ENCODE data around the gene STRBP. TPM values are rescaled to one million over a fixed set of nuclear protein-coding genes. Genes with fewer than 3 reads are reported as not detected.

Gene STRBP
- total RNA-seq, 2 donors from 2014 or later, result 77.2 to 83.3 TPM

- Histone ChIP-seq H3K36me3 (ENCODE audit: control insufficient read depth, insufficient read depth, low read length) (no peaks in the 10 kb centered on the region), H3K27me3 (ENCODE audit: control insufficient read depth, insufficient read depth, low read length, poor library complexity, severe bottlenecking) (no peaks in the 10 kb centered on the region), H3K9me3 (ENCODE audit: control insufficient read depth, low read length) (no peaks in the 10 kb centered on the region), H3K27ac (ENCODE audit: low read depth, low read length) (no peak overlapping the region), H3K9ac (ENCODE audit: extremely low read depth, low read length, poor library complexity, severe bottlenecking) (no peak overlapping the region), H3K4me1 (ENCODE audit: control insufficient read depth, insufficient read depth, low read length) (no peaks in the 10 kb centered on the region), H3K4me3 (ENCODE audit: low read length) (no peak overlapping the region)
- no peak overlapping the region for H3K27ac Mint-ChIP-seq
- TF ChIP-seq CTCF (conservative IDR thresholded peaks at IDR 0.05), result no peak
- no peaks in the 10 kb centered on the region for H3K4me1 Mint-ChIP-seq
- DNase-seq, result no peak
- H3K9me3 Mint-ChIP-seq, result no peaks in the 10 kb centered on the region
- 81 to 93% methylated on average over 2 to 4 of the region's 4 CpGs for WGBS, 2 experiments (ENCODE audit: insufficient coverage in 1 of 2, insufficient read length in 1 of 2)
- H3K27me3 Mint-ChIP-seq (ENCODE audit: insufficient read depth), result peaks cover 2% of the 10 kb centered on the region
- H3K36me3 Mint-ChIP-seq (ENCODE audit: low read depth), result no peaks in the 10 kb centered on the region
- H3K4me3 Mint-ChIP-seq, result no peak overlapping the region
These were observed 42.3 kb upstream of the STRBP start for GRCh38 chr9:123310551-123311249.

- Histone ChIP-seq H3K9ac (ENCODE audit: extremely low read depth, low read length, poor library complexity, severe bottlenecking) (no peak overlapping the region), H3K36me3 (ENCODE audit: control insufficient read depth, insufficient read depth, low read length) (no peaks in the 10 kb centered on the region), H3K27me3 (ENCODE audit: control insufficient read depth, insufficient read depth, low read length, poor library complexity, severe bottlenecking) (no peaks in the 10 kb centered on the region), H3K27ac (ENCODE audit: low read depth, low read length) (no peak overlapping the region), H3K4me1 (ENCODE audit: control insufficient read depth, insufficient read depth, low read length) (no peaks in the 10 kb centered on the region), H3K9me3 (ENCODE audit: control insufficient read depth, low read length) (no peaks in the 10 kb centered on the region), H3K4me3 (ENCODE audit: low read length) (no peak overlapping the region)
- Mint-ChIP-seq H3K27me3 (ENCODE audit: insufficient read depth) (peaks cover 2% of the 10 kb centered on the region), H3K9me3 (no peaks in the 10 kb centered on the region), H3K4me1 (peaks cover 9% of the 10 kb centered on the region), H3K4me3 (no peak overlapping the region), H3K27ac (no peak overlapping the region), H3K36me3 (ENCODE audit: low read depth) (no peaks in the 10 kb centered on the region)
- TF ChIP-seq CTCF (conservative IDR thresholded peaks at IDR 0.05), result no peak
- WGBS, 2 experiments (ENCODE audit: insufficient coverage in 1 of 2, insufficient read length in 1 of 2), result 88 to 100% methylated on average over 1 of the region's 1 CpG
- no peak for DNase-seq
These were observed 41.2 kb upstream of the STRBP start for GRCh38 chr9:123309611-123310010.

DNA sequence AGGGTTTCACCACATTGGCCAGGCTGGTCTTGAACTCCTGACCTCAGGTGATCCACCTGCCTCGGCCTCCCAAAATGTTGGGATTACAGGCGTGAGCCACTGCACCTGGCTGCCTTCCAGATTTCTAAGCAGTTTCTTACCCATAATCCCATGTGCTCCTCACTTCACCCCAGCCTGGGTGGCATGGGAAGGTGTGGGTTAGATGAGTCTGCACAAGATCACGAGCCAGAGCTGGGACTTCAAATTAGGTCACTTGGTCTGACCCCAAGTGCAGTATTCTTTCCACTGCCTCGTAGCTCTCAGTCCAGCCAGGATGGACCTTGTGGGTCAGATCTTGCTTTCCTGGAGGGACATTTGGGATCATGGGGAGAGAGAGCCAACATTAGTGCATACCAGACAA, 37.5 kb upstream of the STRBP start:
- TF ChIP-seq CTCF (conservative IDR thresholded peaks at IDR 0.05), result no peak
- Histone ChIP-seq H3K36me3 (ENCODE audit: control insufficient read depth, insufficient read depth, low read length) (no peaks in the 10 kb centered on the region), H3K27me3 (ENCODE audit: control insufficient read depth, insufficient read depth, low read length, poor library complexity, severe bottlenecking) (no peaks in the 10 kb centered on the region), H3K4me3 (ENCODE audit: low read length) (no peak overlapping the region), H3K9me3 (ENCODE audit: control insufficient read depth, low read length) (no peaks in the 10 kb centered on the region), H3K4me1 (ENCODE audit: control insufficient read depth, insufficient read depth, low read length) (peaks cover 6% of the 10 kb centered on the region), H3K9ac (ENCODE audit: extremely low read depth, low read length, poor library complexity, severe bottlenecking) (no peak overlapping the region), H3K27ac (ENCODE audit: low read depth, low read length) (no peak overlapping the region)
- 86 to 89% methylated on average over 3 to 4 of the region's 4 CpGs for WGBS, 2 experiments (ENCODE audit: insufficient coverage in 1 of 2, insufficient read length in 1 of 2)
- H3K27me3 Mint-ChIP-seq (ENCODE audit: insufficient read depth), result no peaks in the 10 kb centered on the region
- H3K4me1 Mint-ChIP-seq, result peaks cover 21% of the 10 kb centered on the region
- no peaks in the 10 kb centered on the region for H3K36me3 Mint-ChIP-seq (ENCODE audit: low read depth)
- H3K9me3 Mint-ChIP-seq, result no peaks in the 10 kb centered on the region
- no peak for DNase-seq
- H3K4me3 Mint-ChIP-seq, result no peak overlapping the region
- no peak overlapping the region for H3K27ac Mint-ChIP-seq
